Liver (tissue), 3 donors: ENCODE data around the gene PLA2G4D.

ENCODE experiments used
- ATF3 ChIP-seq: IDR thresholded peaks from 2 replicates; pipeline ENCODE4 v1.6.1; 2016; ENCODE audit warnings: antibody characterized with exemption
- CTCF ChIP-seq: fragments of 150-350 bp; IDR thresholded peaks from 2 replicates; pipeline ENCODE4 v1.5.1; 2017; ENCODE audit warnings: improper control_type of control experiment, low read depth, low read length; ENCODE audit not compliant: missing input control
- EGR1 ChIP-seq, 2 donors: IDR thresholded peaks; 2 replicates each; pipeline ENCODE4 v1.6.1; 2016 to 2018; ENCODE audit warnings: antibody characterized with exemption in 2 of 2, low read depth in 2 of 2
- FOXA1 ChIP-seq: IDR thresholded peaks from 2 replicates; pipeline ENCODE4 v1.6.1; 2016; ENCODE audit warnings: antibody characterized with exemption
- JUND ChIP-seq, 2 donors: IDR thresholded peaks; 2 replicates each; pipeline ENCODE4 v1.6.1; 2016; ENCODE audit warnings: antibody characterized with exemption in 2 of 2
- REST ChIP-seq: IDR thresholded peaks from 2 replicates; pipeline ENCODE4 v1.6.1; 2016; ENCODE audit warnings: antibody characterized with exemption, mild to moderate bottlenecking
- TAF1 ChIP-seq: conservative IDR thresholded peaks from 2 replicates; pipeline ENCODE4 v1.6.1; 2016; ENCODE audit warnings: antibody characterized with exemption, mild to moderate bottlenecking
- YY1 ChIP-seq: IDR thresholded peaks from 2 replicates; pipeline ENCODE4 v1.6.1; 2016; ENCODE audit warnings: antibody characterized with exemption, mild to moderate bottlenecking
- ZBTB33 ChIP-seq: IDR thresholded peaks from 2 replicates; pipeline ENCODE4 v1.6.1; 2016; ENCODE audit warnings: antibody characterized with exemption
- donor health status: healthy.
- donor health status: healthy.

- TF ChIP-seq CTCF (peak; percentile 38), ATF3 (no peak), ZBTB33 (no peak), EGR1 (IDR thresholded peaks at IDR 0.05; ENCODE audit: low read depth in 2 of 2) (no peak), JUND (IDR thresholded peaks at IDR 0.05) (peak in 1 of 2 donors; percentile 49), FOXA1 (no peak), TAF1 (no peak), YY1 (no peak), REST (no peak)
Measured at GRCh38 chr15:42056934-42057798, 37.2 kb downstream of the PLA2G4D start.
